HG03025 (cell line): ENCODE results near the gene PPM1L.

ENCODE experiments used
- ATAC-seq: cut with Tn5 transposase; IDR thresholded peaks from one replicate; pipeline ENCODE4 v1.9.1; 2021; ENCODE audit warnings: mild to moderate bottlenecking, moderate library complexity; ENCODE audit not compliant: unreplicated experiment, low FRiP score

Gene PPM1L

GRCh38 chr3:161070980-161071663 lies 315.1 kb downstream of the PPM1L start:
- ATAC-seq = no peak

GRCh38 chr3:161072211-161072621 lies 316.2 kb downstream of the PPM1L start:
- no peak for ATAC-seq

GRCh38 chr3:161072751-161073150 lies 316.7 kb downstream of the PPM1L start:
- ATAC-seq = no peak

- no peak for ATAC-seq
These were observed 317.1 kb downstream of the PPM1L start for GRCh38 chr3:161073181-161073580.

GRCh38 chr3:161081633-161082032 lies 325.6 kb downstream of the PPM1L start:
- ATAC-seq = peak; percentile 70

GRCh38 chr3:161082063-161082462 lies 326.0 kb downstream of the PPM1L start:
- ATAC-seq = no peak

GRCh38 chr3:161083131-161083530 lies 327.1 kb downstream of the PPM1L start:
- ATAC-seq = no peak

- ATAC-seq = no peak
These were observed 328.2 kb downstream of the PPM1L start for GRCh38 chr3:161084277-161084676.

GRCh38 chr3:161093895-161094294 lies 337.9 kb downstream of the PPM1L start:
- ATAC-seq = no peak

- ATAC-seq = no peak
These were observed 340.8 kb downstream of the PPM1L start for GRCh38 chr3:161096771-161097367.

GRCh38 chr3:161100994-161101393 lies 345.0 kb downstream of the PPM1L start:
- ATAC-seq = no peak

- no peak for ATAC-seq
These were observed 345.6 kb downstream of the PPM1L start for GRCh38 chr3:161101609-161102008.

GRCh38 chr3:161103776-161104385 lies 347.9 kb downstream of the PPM1L start:
- ATAC-seq = no peak

GRCh38 chr3:161104561-161105551 lies 348.8 kb downstream of the PPM1L start, which contains the start of gene B3GALNT1:
TSS of gene B3GALNT1 (minus strand) at chr3:161105349. CDS start at chr3:161086754, 18,595 bp downstream.
- peak; percentile 62 for ATAC-seq

- ATAC-seq = no peak
These were observed 351.3 kb downstream of the PPM1L start for GRCh38 chr3:161107311-161107710.

GRCh38 chr3:161108840-161109239 lies 352.8 kb downstream of the PPM1L start:
- no peak for ATAC-seq

- ATAC-seq = no peak
These were observed 361.6 kb downstream of the PPM1L start for GRCh38 chr3:161117646-161118045.

GRCh38 chr3:161126495-161126894 lies 370.5 kb downstream of the PPM1L start:
- no peak for ATAC-seq
